PC-3 (cell line): ENCODE results near the gene CDK14.

ENCODE experiments used
- CTCF ChIP-seq: fragments of 300-600 bp; sonication (generic); conservative IDR thresholded peaks from 2 replicates; pipeline ENCODE4 v1.5.1; 2017; ENCODE audit warnings: antibody characterized with exemption, low read depth, mild to moderate bottlenecking, low read length
- EZH2 ChIP-seq: fragments of 300-600 bp; sonication (generic); IDR thresholded peaks from one replicate; pipeline ENCODE4 v1.6.1; 2017; ENCODE audit warnings: antibody characterized with exemption, mild to moderate bottlenecking, low read length; ENCODE audit not compliant: unreplicated experiment
- EZH2phosphoT487 ChIP-seq: fragments of 300-600 bp; sonication (generic); IDR thresholded peaks from 2 replicates; pipeline ENCODE4 v1.6.1; 2018; ENCODE audit warnings: mild to moderate bottlenecking, antibody characterized with exemption, low read length, borderline replicate concordance

DNA sequence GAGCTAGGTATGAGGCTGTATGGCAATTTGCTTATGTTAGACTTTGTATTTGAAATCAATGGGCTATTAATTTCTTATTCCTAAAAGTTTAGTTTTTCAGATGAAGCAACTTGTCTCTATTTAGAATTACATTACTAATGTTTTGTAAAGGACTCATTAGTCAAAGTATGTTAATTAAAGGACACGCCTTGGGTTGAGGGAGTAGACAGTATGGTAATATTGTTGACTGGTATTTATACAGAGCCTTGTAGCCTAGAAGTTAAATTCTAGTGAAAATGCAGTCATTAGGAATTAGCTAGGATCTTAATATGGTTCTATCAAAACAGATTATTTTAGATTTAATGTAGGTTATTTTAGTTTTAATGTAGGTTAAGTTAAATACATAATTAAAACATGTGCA is 6.2 kb downstream of the CDK14 start:
- no peak for TF ChIP-seq CTCF
- TF ChIP-seq EZH2 = no peak
- no peak for TF ChIP-seq EZH2phosphoT487
